Measurements from ENCODE around the gene SFTPA2.
"Not testable (repeated sequence)": the region's sequence is repeated elsewhere in the genome, so short reads cannot be mapped to it uniquely, and the experiment has no call there.

The SFTPA2 gene

DNA sequence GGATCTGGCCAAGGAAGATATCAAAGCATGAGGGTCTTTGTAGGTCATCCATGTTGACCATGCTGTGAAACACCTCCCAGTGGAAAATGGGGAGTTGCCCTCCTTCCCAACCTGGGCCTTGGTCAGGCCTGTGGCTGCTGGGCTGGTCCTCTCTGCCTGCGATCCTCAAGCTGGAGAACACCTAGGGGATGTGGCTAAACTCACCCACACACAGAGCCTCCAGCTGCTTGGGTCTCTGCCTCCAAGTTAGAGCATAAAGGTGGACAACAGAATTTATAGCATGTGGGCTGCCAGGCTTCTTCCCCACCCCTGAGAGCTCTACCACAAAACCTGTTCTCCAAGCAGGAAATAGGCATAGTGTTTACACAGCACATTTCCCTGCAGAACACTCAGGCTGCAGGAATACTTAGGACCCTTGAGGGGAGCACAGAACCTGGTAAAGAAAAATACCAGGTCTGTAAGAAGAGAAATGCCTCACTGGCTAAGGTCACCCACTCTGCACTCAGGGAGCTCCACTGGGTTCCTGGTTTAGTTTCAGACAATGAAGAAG, at the start of gene SFTPA2:
TSS of gene SFTPA2 (minus strand) at position 248 of the 550 bp plus-strand sequence. CDS start 924 bp downstream, outside the sequence.
- no peak within 1 kb of the TSS for H3K4me3 ChIP-seq (ENCODE audit: low read depth, low read length)
- DNase-seq (ENCODE audit: low read depth, low spot score) = no peak
- TF ChIP-seq, protein P1, sequence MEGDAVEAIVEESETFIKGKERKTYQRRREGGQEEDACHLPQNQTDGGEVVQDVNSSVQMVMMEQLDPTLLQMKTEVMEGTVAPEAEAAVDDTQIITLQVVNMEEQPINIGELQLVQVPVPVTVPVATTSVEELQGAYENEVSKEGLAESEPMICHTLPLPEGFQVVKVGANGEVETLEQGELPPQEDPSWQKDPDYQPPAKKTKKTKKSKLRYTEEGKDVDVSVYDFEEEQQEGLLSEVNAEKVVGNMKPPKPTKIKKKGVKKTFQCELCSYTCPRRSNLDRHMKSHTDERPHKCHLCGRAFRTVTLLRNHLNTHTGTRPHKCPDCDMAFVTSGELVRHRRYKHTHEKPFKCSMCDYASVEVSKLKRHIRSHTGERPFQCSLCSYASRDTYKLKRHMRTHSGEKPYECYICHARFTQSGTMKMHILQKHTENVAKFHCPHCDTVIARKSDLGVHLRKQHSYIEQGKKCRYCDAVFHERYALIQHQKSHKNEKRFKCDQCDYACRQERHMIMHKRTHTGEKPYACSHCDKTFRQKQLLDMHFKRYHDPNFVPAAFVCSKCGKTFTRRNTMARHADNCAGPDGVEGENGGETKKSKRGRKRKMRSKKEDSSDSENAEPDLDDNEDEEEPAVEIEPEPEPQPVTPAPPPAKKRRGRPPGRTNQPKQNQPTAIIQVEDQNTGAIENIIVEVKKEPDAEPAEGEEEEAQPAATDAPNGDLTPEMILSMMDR (IDR thresholded peaks at IDR 0.05; ENCODE audit: insufficient read depth, low read length, missing control alignments) = no peak
- CTCF ChIA-PET = interaction anchor here (0.8 to 1.8 kb wide), 6 partner anchors 11 to 487 kb away, joined by 3 to 7 read pairs (median 4); no protein-coding TSS in a partner anchor
- POLR2A ChIA-PET = no interaction called here

- DNase-seq (ENCODE audit: low read depth, low spot score) = no peak
- TF ChIP-seq, protein P1 (IDR thresholded peaks at IDR 0.05; ENCODE audit: insufficient read depth, low read length, missing control alignments) = peak; percentile 65
- CTCF ChIA-PET = no interaction called here
- no peak overlapping the region for H3K4me3 ChIP-seq (ENCODE audit: low read depth, low read length)
- POLR2A ChIA-PET = no interaction called here
Measured at GRCh38 chr10:79608505-79609375, 48.5 kb upstream of the SFTPA2 start.

- no peak overlapping the region for H3K4me3 ChIP-seq (ENCODE audit: low read depth, low read length)
- POLR2A ChIA-PET = no interaction called here
- CTCF ChIA-PET = no interaction called here
- TF ChIP-seq, protein P1 (IDR thresholded peaks at IDR 0.05; ENCODE audit: insufficient read depth, low read length, missing control alignments) = no peak
- no peak for DNase-seq (ENCODE audit: low read depth, low spot score)
Measured at GRCh38 chr10:79605308-79605707, 45.1 kb upstream of the SFTPA2 start.

DNA sequence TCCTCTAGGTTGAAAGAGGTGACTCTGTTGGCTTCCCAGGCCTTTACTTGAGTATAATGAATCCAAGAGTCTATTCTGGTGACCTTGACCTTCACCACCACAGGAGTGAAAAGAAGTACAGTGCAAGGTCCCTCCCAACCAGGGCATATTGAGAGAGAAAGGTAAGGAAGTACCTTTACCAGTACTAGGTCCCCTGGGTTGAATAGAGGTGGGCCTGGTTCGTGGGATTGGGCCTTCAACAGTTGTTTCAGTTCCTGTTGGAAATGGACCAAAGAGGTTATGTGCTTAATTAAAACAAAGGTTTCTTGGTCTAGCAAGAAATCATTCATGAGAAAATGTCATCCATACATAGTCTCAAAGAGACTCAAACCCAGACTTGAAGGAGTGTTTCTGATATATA, 44.1 kb upstream of the SFTPA2 start:
- no peak for DNase-seq (ENCODE audit: low read depth, low spot score)
- TF ChIP-seq, protein P1 (IDR thresholded peaks at IDR 0.05; ENCODE audit: insufficient read depth, low read length, missing control alignments) = no peak
- ChIA-PET CTCF (no interaction called here), POLR2A (no interaction called here)
- H3K4me3 ChIP-seq (ENCODE audit: low read depth, low read length) = no peak overlapping the region

DNA sequence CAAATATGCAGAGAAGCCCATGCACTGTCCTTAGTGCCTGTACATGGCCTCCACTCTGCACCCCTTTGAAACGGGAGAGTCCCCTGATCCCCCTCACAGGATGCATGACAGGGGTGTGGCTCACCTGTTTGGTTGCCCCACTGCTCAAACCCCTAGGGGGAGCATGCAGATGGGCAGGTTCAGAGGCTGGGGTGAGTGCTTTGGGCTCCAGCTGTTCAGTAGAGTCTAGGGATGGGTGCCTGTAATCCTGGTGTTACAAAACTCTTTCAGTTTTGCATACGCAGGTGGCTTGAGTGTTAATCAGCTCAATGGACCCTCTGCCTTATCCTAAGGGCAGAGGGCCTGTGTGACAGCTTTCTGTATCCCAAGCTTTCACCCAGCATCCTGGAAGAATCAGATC, 42.7 kb upstream of the SFTPA2 start:
- no peak for DNase-seq (ENCODE audit: low read depth, low spot score)
- ChIA-PET POLR2A (no interaction called here), CTCF (no interaction called here)
- H3K4me3 ChIP-seq (ENCODE audit: low read depth, low read length) = no peak overlapping the region
- TF ChIP-seq, protein P1 (IDR thresholded peaks at IDR 0.05; ENCODE audit: insufficient read depth, low read length, missing control alignments) = no peak

- CTCF ChIA-PET = no interaction called here
- no peak overlapping the region for H3K4me3 ChIP-seq (ENCODE audit: low read depth, low read length)
- POLR2A ChIA-PET = no interaction called here
- TF ChIP-seq, protein P1 (IDR thresholded peaks at IDR 0.05; ENCODE audit: insufficient read depth, low read length, missing control alignments) = no peak
- no peak for DNase-seq (ENCODE audit: low read depth, low spot score)
Measured at GRCh38 chr10:79601939-79602338, 41.7 kb upstream of the SFTPA2 start.

DNA sequence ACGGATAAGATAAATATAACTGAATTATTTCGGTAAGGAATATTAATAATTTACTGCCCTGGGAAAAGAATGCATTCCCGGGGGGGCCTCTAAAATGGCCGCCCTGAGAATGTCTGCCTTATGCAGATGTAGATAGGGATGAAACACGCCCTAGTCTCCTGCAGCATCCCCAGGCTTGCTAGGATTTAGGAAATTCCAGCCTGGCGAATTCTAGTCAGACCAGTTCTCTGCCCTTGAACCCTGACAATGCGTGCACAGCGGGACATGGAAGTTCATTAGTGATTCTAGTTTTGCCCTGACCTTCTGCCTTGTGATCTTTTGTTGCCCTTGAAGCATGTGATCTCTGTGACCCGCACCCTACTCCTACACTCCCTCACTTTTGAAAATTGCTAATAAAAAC, 39.4 kb upstream of the SFTPA2 start:
- H3K4me3 ChIP-seq (ENCODE audit: low read depth, low read length); DNase-seq (ENCODE audit: low read depth, low spot score); CTCF ChIA-PET; POLR2A ChIA-PET: not testable (repeated sequence)
